HTERT RPE-1 (cell line): Measurements from ENCODE around the gene TMEM170B.

Experiments used
- in situ Hi-C: fragments of 300-500 bp; cut with MboI; formaldehyde crosslinking; loops from 4 replicates; pipeline ENCODE4 v1.14.3; 2020; ENCODE audit warnings: low sequenced_read_pairs

The TMEM170B gene

DNA sequence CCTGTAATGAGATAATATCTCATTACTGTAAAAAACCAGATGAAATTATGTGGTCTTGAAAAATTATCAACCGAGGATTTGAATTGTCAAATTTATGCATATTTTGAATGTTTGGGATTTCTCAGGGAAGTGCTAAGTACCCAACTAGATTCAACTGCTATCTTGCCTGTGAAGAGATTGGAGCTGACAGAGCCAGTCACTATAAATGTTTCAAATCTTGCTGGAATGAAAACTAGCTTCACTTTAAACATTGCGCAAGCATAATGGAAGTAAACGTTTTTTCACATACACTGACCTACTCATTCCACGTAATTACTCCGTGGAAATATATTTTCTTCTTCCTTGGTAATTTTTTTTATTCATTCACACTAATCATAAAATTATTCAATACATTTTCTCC, 46.7 kb downstream of the TMEM170B start:
- in situ Hi-C loops, result no loop called here

DNA sequence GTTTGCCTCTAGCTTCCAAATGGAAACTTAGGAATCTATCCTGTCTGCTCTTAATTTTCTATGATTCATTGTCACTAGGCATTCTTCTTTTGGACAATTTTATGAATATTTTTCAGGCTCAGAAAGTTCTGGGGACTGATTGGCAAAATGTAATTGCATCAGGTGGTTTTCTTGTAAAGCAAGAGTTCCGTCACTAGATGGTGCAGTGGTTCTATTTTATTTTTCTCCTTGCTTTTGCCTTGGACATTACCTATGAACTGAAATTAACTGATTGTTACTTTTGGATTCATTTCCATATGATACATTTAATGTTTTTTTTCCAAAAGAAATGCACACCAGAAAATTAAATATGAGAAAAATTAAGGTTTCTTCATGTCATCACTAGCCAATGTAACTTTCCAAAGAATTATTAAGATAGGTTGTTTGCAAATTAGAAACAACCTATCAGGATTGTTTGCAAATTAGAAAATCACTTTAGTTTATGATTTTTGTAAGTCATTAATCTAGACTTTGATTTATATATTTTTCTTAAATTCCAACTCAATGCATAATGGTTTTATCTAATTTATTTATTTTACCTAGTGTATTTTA, 48.0 kb downstream of the TMEM170B start:
- in situ Hi-C loops, result no loop called here

- in situ Hi-C loops, result no loop called here
Measured at GRCh38 chr6:11586117-11586516, 48.6 kb downstream of the TMEM170B start.

GRCh38 chr6:11586536-11586935, 49.0 kb downstream of the TMEM170B start:
- in situ Hi-C loops, result no loop called here

DNA sequence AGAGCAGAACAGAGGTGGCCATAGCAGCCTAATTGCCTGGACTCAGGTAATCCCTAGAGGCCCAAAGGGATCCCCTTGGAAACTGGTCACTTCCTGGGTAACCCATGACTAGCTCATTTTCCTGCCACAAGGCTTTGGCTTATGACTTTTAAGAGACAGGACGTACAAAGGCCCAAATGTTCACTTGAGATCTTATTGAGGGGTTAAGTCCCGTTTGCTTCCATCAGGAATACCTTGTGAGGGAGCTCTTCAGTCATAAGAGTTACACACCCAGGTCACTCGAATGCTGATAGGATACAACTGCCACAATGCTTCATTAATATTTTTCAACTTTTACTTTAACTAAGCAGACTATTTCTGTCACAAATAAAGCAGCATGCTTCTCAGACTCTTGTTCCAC, 51.7 kb downstream of the TMEM170B start:
- in situ Hi-C loops, result no loop called here

DNA sequence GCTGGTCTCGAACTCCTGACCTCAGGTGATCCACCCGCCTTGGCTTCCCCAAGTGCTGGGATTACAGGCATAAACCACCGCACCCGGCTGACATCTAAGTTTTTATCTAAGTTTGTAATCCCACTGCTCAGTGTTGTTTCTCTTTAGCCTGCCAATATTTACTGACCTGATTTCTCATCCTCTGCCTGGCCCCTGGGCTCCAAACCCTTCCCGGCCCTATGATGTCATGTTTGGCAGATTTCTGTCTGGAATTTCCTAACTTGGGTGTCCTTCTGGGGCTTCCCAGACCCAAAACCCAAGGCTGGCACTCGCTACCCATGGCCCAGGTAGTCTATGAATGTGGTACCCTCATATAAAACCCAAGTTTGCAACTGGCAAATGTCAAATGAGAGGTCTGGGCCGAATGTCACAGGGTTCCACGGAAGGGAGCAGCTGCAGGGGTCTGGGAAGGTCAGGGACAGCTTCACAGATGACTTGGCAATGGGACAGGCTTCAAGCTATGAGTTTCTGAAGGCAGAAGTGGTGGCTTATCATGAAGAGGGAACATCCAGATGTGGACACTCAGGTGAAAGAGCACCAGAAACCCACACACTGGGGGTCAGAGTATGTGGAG, 54.9 kb downstream of the TMEM170B start:
- in situ Hi-C loops, result no loop called here

GRCh38 chr6:11593096-11593495, 55.5 kb downstream of the TMEM170B start:
- in situ Hi-C loops, result no loop called here

DNA sequence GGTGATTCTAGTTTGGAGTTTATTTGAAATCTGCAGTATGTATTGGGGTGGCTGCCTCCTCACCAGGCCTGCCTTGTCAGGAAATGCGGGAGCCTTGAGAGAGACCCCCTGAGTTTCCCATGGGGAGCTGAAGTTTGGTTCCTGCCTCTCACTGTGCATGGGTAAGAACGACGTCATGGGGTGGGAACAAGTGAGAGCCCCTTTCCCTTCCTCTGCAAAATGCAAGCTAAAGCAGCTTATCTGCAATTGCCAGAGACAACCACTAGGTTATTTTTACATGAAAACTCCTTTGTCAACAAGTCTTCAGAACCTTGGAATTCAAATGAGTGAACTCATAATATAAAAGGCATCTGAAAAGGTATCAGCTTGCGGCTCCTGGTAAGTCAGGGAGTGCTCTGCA, 58.4 kb downstream of the TMEM170B start:
- in situ Hi-C loops, result no loop called here

- in situ Hi-C loops, result no loop called here
Measured at GRCh38 chr6:11596640-11597237, 59.2 kb downstream of the TMEM170B start.

DNA sequence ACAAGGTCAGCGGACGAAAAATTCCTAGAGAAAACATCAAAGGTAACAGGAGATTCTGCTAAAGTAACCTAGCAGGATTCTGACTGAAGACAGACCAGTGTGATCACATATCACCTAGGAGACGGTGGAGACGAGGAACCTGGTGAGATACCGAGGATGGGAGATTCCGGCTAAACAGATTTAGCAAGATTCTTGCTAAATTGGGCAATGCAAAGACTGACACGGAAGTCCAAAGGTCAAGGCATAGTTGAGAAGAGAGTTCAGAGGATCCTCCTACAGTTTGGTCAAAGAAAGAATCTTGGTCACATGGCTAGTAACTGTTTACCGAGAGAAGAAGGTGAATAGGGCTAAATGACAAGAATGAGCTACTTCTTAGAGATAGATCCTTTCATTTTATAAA, 61.1 kb downstream of the TMEM170B start:
- in situ Hi-C loops, result no loop called here

GRCh38 chr6:11600251-11600650, 62.7 kb downstream of the TMEM170B start:
- in situ Hi-C loops, result no loop called here

- in situ Hi-C loops, result no loop called here
Measured at GRCh38 chr6:11601776-11602605, 64.4 kb downstream of the TMEM170B start.

DNA sequence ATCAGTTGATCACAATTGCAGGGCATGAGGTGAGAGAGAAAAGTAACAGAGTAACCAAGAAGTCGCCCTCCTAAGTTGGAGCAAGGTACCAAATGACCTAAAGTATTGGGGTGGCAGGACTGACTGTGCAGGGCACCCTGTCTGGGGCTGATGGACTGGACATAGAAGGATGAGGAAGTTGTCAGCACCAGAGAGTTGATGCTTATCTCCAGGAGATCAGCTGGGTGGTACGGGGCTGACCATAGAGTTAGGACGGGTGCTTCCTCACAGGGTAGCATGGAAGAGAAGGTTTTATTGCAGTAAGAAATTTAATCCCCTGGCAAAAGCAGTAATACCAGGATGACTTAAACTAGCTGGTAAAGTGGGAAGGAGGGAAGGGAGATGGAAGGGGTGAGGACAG, 66.7 kb downstream of the TMEM170B start:
- in situ Hi-C loops, result no loop called here

- in situ Hi-C loops, result no loop called here
Measured at GRCh38 chr6:11604836-11605506, 67.4 kb downstream of the TMEM170B start.

GRCh38 chr6:11605507-11605905, 68.0 kb downstream of the TMEM170B start:
- in situ Hi-C loops, result no loop called here

DNA sequence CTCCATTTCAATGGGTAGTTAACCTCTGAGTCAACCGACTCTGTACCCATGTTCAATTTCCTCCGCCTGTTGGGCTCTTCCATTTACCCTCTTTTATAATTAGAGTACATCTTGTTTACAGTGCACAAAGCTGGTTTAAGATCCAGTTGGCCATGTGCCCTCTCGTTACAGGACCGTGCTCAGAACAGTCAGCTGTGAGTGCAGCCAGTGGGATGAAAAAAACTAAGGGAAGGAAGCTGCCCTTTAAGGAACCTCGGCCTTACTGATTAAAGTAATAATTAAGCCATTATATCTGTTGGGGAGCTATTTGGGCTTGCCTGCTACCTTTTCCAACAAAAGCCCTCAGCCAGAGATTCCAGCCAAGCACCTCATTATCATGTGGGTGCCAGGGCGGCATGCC, 68.8 kb downstream of the TMEM170B start:
- in situ Hi-C loops, result no loop called here

- in situ Hi-C loops, result no loop called here
Measured at GRCh38 chr6:11607383-11607782, 69.8 kb downstream of the TMEM170B start.

DNA sequence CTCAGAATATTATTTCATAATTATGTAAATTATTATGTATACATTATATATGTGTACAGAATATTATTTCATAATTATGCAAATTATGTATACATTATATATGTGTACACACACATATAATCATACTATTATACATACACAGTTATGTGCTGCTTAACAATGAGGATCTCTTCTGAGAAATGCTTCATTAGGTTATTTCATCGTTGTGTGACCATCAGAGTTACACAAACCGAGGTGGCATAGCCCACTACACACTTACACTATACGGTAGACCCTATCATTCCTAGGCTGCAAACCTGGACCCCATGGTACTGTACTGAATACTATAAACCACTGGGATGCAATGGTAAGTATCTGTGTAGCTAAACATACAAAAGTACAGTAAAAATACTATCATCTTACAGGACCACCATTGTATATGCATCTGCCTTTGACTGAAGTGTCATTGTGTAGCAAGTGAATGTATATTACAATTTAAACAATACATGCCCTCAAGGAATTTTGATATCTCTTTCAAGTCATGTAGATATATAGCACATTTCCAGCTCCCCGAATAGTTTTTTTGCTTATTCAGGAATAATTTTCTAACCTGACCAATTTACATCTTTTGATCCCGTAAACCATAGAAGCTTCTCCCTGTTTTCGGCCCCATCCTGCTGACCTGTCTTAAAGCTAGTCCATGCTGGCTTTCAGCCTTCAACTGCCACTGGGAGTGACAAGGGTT, 71.2 kb downstream of the TMEM170B start:
- in situ Hi-C loops, result no loop called here

- in situ Hi-C loops, result no loop called here
Measured at GRCh38 chr6:11609324-11610071, 71.9 kb downstream of the TMEM170B start.

GRCh38 chr6:11613336-11613735, 75.8 kb downstream of the TMEM170B start:
- in situ Hi-C loops, result no loop called here
